ENCODE data around the gene MSH6.

Gene MSH6

GRCh38 chr2:47782671-47783485 is at the start of gene MSH6:
TSS of gene MSH6 (plus strand) at chr2:47783145. CDS start at chr2:47783234, 89 bp downstream.
- peak; percentile 90 for DNase-seq

- DNase-seq = no peak
Observed at GRCh38 chr2:47735136-47735869, 47.6 kb upstream of the MSH6 start.

- no peak for DNase-seq
Observed at GRCh38 chr2:47735912-47736311, 47.0 kb upstream of the MSH6 start.

- no peak for DNase-seq
Observed at GRCh38 chr2:47737191-47737975, 45.6 kb upstream of the MSH6 start.

GRCh38 chr2:47738331-47738730 is 44.6 kb upstream of the MSH6 start:
- no peak for DNase-seq

GRCh38 chr2:47741101-47741500 is 41.8 kb upstream of the MSH6 start:
- no peak for DNase-seq

- no peak for DNase-seq
Observed at GRCh38 chr2:47741637-47742036, 41.3 kb upstream of the MSH6 start.

GRCh38 chr2:47744074-47744473 is 38.9 kb upstream of the MSH6 start:
- DNase-seq = no peak

- no peak for DNase-seq
Observed at GRCh38 chr2:47747878-47748277, 35.1 kb upstream of the MSH6 start.

- no peak for DNase-seq
Observed at GRCh38 chr2:47751856-47752414, 31.0 kb upstream of the MSH6 start.

- DNase-seq = no peak
Observed at GRCh38 chr2:47767497-47767844, 15.5 kb upstream of the MSH6 start.

- DNase-seq = peak; percentile 77
Observed at GRCh38 chr2:47767880-47768609, 14.9 kb upstream of the MSH6 start.

GRCh38 chr2:47769318-47769717 is 13.6 kb upstream of the MSH6 start:
- DNase-seq = no peak

GRCh38 chr2:47771211-47771610 is 11.7 kb upstream of the MSH6 start:
- DNase-seq = no peak

GRCh38 chr2:47772343-47772742 is 10.6 kb upstream of the MSH6 start:
- no peak for DNase-seq

GRCh38 chr2:47774567-47774966 is 8.4 kb upstream of the MSH6 start:
- DNase-seq = no peak

- DNase-seq = no peak
Observed at GRCh38 chr2:47777277-47777937, 5.5 kb upstream of the MSH6 start.

- DNase-seq = no peak
Observed at GRCh38 chr2:47778698-47779425, 4.1 kb upstream of the MSH6 start.

GRCh38 chr2:47779426-47779790 is 3.5 kb upstream of the MSH6 start:
- no peak for DNase-seq

GRCh38 chr2:47782381-47782670 is 619 bp upstream of the MSH6 start:
- no peak for DNase-seq

Data from activated naive CD4-positive, alpha-beta T cell treated with Interleukin-2 at 50 U/mL for 16 hours (primary cell).